ENCODE data around the gene SLC16A11.
"Not testable (repeated sequence)": the region's sequence is repeated elsewhere in the genome, so short reads cannot be mapped to it uniquely, and the experiment has no call there.

The SLC16A11 gene

GRCh38 chr17:7007143-7007542 is 36.7 kb downstream of the SLC16A11 start:
- no peak for DNase-seq (ENCODE audit: low read depth in 2 of 2)

DNA sequence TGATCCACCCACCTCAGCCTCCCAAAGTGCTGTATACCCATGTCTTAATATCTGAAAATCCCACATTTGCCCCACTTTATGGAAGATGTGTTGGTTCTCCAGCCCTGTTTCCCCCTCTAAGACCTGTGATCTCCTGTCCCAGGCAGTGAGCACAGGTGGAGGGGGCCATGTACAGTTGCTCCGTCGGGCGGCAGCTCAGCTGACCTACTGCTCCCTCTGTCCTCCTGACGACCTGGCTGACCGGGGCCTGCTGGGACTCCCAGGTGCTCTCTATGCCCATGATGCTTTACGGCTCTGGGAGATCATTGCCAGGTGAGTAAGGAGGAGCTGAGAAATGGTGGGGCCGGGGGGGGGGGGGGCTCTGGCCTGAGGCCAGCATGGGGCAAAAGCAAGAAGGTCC is 38.2 kb downstream of the SLC16A11 start:
- DNase-seq (ENCODE audit: low read depth in 2 of 2), result no peak

DNA sequence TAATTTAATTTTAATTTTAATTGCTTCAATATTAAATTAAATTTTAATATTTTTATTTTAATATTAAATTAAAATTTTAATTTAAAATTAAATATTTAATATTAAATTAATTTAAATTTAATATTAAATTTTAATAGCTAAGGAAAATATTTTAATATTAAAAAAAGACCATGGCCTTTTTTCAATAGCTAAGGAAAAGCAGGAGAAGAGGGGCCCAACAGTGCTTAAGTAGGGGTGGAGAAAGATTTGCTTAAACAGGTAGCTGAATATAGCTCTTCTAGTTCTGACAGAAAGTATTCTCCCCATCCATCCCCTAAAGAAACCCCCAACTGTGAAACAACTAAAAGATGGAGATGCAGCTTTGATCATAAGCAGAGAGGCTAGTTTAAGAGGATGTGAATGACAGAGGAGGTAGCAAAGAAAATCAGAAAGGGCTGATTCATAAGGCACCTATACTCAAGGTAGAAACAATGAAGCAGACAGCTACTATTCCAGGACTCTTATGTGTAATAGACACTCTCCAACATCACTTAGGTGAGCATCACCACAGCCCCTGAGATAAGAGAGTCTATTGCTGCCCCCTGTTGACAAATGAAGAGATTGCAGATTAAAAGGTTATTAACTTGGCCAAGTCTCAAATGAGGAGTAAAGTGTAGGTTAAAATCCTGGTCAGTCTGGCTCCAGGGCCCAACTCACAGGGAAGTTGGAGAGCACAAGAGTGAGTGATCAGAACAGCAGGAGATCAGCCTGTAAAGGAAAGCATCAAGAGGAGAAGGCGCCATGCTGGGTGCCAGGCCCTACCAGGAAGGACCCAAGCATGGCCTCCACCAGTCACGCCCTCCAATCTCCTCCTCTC is 39.3 kb downstream of the SLC16A11 start:
- no peak for DNase-seq (ENCODE audit: low read depth in 2 of 2)

- no peak for DNase-seq (ENCODE audit: low read depth in 2 of 2)
Measured at GRCh38 chr17:7003745-7004144, 40.1 kb downstream of the SLC16A11 start.

DNA sequence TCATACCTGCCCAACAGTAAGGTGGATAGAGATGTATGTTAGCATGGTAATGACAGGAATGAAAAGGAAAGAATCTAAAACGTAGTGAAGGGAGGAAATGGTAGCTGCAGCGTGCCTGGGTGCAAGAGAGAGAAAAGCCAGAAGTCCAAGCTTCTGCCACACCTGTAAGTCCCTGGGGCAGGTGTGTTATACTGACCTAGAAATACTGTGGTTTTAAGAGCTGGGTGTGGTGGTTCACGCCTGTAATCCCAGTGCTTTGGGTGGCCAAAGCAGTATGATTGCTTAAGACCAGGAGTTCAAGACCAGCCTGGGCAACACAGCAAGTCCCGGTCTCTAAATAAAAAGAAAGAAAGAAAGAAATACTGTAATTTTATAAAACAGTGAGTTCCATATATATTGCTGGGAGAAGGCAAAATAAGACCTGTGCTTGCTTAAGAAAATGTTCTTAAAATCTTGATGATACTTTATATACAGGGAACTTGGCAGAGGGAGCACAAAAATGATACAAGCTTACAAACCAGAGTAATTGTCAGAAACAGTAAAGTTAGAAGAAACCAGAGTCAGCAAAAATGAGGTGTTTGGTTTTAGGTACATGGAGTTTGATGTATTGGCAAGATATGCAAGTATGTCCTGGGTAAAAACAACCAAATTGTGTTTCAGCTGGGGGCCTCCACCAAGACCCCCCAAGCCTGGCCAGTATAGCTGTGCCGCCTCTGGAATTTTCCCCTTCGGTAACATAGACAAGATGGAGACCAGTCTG is 41.4 kb downstream of the SLC16A11 start:
- no peak for DNase-seq (ENCODE audit: low read depth in 2 of 2)

GRCh38 chr17:7001318-7001961 is 42.5 kb downstream of the SLC16A11 start:
- peak in 1 of 2 experiments; percentile 40 for DNase-seq (ENCODE audit: low read depth in 2 of 2)

GRCh38 chr17:6998855-6999508 is 44.9 kb downstream of the SLC16A11 start:
- no peak for DNase-seq (ENCODE audit: low read depth in 2 of 2)

DNA sequence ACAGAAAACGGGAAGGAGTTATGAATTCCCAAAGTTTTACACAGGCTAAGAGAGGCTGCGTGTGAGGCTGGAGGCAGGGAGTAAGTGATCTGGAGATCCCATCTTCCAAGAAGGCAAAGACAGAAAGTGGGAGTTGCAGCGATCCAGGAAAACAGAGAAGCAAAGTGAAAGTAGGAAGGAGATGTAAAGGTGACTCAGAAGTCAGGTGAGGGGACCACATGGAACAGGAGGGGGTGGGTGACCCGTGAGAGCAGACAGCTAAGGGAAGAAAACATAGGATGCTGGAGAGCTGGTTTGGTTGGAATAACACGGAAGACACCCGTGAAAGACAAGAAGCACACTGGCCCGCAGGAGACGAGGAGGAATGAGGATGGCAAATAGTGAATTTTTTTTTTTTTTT is 46.7 kb downstream of the SLC16A11 start:
- no peak for DNase-seq (ENCODE audit: low read depth in 2 of 2)

DNA sequence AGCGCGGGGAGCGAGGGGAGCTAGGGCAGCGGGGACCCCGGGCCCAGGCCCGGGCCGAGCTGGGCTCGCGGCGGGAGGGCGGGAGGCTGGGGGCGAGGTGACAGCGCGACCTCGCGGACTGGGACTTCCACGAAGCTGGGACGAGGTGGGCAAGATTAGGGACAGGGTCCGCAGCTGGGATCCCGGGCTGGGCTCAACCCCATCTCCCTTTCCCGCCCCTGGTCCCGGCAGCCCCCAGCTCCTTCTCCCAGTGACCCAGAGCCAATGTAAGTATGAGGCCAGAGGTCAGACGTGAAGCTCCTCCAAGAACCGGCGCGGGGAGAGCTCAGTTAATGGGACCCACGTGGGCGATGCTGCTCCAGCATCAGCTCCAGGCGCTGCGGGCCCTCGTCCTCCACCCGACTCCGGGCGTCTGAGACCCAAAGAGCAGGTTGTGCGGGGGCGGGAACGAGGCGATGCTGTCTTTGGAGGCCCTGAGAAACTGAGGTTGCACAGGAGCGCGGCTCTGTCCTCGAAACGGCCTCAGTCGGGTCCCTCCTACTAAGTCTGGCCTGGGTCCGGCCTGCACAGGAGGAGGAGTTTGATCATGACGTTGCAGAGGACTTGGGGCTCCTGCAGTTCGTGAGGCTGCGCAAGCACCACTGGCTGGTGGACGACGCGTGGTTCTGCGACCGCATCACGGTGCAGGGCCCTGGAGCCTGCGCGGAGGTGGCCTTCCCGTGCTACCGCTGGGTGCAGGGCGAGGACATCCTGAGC is 47.5 kb downstream of the SLC16A11 start:
- no peak for DNase-seq (ENCODE audit: low read depth in 2 of 2)

DNA sequence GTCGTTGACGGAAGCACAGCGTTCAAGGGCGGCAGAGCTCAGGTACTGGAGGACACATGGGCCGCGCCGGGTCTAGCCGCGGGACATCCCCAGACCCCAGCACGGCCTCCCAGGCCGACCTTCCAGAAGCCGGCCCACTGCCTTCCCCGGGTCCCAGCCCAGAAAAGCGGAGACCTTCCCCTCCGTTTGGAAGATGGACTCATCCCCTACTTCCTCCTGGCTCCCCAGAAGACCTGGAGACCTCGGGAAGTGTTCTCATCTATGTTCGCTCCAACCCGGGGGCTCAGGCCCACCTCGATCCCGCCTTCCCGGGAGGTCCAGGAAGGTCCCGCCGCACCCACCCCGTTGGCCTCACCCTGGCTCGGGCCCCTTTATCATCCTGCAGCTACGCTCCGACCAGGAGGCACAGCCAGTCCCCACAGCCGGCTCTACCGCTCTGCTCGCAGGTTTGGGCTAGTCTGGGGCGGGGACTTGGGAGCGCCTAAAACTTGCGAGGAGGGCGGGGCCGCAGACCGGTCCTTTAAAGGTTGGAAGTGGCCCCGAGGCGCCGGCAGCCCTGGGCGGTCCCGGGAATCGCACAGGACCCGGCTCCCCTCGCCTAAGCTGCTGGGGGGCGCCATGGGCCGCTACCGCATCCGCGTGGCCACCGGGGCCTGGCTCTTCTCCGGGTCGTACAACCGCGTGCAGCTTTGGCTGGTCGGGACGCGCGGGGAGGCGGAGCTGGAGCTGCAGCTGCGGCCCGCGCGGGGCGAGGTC is 48.2 kb downstream of the SLC16A11 start, which contains the start of gene ALOX12:
ALOX12 (plus strand) TSS at position 550 of the 756 bp plus-strand sequence; CDS start at position 619, 69 bp downstream.
- no peak for DNase-seq (ENCODE audit: low read depth in 2 of 2)

- DNase-seq (ENCODE audit: low read depth in 2 of 2), result no peak
Measured at GRCh38 chr17:6994666-6995256, 49.1 kb downstream of the SLC16A11 start.

DNA sequence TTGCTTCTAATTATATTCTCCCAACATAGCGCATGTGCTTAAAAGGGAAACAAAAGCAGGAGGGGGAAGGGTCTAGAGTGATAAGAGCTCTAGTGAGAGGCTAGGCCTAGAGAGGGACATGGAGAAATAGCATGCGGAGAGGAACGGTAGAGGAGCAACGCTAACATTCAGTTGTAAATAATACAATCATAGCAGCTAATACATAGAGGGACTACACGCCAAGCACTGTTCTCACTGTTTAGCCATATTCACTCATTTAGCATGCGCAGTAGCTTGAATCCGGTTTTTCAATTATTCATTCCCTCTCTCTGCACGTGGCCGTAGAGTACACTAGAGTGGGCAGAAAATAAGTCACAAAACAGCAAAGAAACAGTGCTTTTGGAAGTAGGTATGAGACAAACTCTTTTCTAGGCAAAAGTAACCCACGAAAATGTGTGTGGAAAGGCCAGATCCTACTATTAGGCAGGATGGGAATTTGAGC is 49.7 kb downstream of the SLC16A11 start:
- no peak for DNase-seq (ENCODE audit: low read depth in 2 of 2)

GRCh38 chr17:6993613-6994056 is 50.3 kb downstream of the SLC16A11 start:
- DNase-seq (ENCODE audit: low read depth in 2 of 2), result not testable (repeated sequence)
